GM18526 (cell line): ENCODE measurements around the gene WDR77.

Source experiments
- POLR2A ChIP-seq: IDR thresholded peaks from 3 replicates; pipeline ENCODE4 v1.6.1; 2011; ENCODE audit not compliant: insufficient read length; ENCODE audit errors: extremely low read depth

The WDR77 gene

DNA sequence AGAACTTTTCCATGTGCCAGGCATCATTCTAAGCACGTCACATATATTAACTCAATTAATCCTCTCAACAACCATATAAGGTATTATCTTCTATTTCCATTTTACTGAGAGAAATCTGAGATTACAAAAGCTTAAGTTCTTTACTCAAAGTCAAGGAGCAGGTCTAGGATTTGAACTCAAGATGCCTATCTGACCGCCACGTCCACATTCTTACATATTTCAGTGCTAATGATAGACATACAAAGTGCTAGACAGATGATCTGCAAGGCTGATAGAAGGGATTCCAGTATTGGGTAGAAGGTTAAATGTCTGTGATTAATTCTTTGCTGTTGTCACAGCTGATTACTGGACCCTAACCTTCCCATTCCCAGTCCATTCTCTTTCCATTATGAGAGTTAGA lies 4.7 kb upstream of the WDR77 start:
- no peak for TF ChIP-seq POLR2A

DNA sequence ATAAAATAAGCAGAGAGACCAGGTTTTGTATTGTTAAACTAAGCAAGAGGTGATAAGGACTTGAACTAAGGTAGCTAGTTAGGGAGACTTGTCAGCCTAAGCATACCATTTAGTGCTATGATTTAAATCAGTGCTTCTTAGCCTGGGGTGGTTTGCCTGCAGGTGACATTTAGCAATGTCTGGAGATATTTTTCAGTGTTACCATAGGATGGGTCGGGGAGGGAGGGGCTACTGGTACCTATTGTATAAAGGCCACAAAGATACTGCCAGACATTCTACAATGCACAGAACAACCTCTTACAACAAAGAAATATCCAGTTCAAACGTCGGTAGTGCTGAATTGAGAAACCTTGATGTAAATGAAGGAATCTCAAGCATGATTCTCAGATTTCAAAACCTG lies 3.5 kb upstream of the WDR77 start:
- no peak for TF ChIP-seq POLR2A

DNA sequence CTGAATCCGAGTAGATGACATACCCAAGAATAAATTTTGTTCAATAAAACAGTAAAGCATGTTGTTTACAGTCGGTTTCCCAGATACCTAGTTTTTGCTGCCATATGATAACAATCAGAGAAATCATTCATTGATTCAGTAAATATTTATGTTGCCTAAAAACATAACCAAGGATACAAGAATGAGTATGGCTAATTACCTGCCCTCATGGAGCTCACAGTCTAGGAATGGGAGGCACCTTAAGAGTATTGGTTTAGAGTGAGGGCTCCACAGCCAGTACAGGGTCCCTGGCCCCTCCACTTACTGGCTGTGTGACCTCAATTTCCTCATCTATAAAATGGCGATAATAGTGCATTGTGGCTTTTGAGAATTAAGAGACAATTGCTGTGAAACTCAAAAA lies 1.1 kb upstream of the WDR77 start:
- no peak for TF ChIP-seq POLR2A

DNA sequence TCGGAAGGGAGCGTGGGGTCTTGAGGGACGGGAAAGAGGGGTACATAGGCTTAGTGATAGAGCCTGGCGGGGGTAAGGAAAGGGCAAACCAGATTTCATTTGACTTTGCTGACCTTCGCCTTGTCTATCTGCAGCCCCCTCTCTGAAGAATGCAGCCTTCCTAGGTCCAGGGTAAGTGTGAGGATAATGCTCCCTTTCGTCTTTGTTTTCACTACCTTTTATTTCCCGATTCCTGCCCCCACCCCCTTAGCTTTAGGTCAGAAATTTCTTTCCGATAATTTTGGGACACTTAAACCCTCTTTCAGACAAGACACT lies 604 bp upstream of the WDR77 start:
- no peak for TF ChIP-seq POLR2A

DNA sequence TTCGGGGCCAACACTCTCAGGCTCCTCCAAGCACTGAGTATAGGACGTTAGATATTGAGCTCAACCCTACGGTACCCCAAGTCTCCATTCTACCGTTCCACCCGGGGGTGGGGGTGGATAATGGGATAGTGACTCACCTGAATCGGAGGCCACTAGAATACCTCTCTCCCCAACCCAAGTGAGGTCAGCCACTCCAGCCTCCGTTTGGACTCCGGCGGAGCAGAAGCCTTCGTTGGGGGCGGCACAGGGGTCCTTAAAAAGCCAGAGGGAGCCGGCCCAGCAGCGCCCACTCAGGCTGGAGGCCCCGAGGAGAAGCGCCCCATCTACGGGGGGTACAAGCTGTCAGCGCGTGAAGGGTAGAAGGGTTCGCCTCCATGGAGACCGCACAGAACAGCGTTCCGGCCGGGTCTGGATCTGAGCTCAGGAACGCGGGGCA lies 556 bp downstream of the WDR77 start:
- no peak for TF ChIP-seq POLR2A

DNA sequence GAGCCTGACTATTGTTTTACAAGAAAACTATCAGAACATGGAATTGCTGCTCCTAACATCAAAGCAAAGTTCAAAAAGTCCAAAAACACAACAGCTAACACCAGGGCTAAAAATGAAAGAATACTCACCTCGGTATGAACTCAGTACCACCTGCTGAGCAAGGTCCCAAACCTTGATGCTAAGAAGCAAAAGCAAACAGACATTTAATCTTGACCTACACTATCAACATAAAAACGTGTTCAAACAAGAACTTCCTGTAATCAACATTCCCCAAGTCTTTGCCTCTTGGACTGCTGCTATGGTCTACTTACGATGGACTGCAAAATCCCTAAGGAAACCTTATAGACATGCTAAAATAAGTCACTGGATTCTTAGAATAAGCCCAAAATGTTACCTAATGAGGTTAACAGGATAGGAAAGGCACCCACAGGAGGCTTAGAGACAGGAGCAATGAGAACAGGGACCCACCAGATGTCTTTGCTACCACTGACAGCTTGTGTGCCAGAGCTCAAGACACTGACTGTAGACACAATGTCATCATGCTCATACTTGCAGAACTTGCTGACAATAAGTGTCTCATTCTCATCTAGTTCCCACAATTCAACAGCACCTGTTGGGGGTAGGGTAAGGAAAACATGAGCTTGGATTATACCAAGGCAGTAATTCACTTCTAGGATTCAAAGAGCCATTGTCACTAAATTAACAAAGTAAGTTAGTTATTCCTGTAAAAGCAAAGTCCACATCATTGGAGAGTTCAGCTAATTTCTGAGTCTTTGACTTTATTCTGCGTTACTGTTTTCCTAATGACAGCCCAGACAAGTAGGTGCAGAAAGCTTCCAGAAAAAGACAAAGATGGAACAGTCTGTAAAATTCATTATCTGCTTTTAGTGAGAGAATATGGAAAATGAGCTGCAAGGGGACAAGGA lies 1.8 kb downstream of the WDR77 start:
- TF ChIP-seq POLR2A = no peak

DNA sequence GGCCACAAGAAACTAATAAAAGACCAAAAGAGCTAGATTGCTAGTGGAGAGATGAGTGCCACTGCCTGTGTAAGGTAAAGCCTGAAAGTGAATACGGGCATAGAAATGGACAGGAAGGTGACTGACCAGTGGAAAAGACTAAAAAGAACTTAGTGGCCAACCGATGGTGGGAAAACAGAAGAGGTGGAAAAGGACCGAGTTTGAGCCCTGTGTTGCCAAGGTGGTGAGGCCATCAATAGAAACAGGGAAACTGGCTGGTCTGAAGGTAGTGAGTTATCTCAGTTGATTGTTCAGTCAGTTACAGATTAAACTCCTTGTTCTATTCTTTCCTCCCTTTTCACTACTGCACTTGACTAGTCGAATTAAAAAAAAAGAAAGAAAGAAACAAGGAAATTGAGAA lies 2.5 kb downstream of the WDR77 start:
- no peak for TF ChIP-seq POLR2A

DNA sequence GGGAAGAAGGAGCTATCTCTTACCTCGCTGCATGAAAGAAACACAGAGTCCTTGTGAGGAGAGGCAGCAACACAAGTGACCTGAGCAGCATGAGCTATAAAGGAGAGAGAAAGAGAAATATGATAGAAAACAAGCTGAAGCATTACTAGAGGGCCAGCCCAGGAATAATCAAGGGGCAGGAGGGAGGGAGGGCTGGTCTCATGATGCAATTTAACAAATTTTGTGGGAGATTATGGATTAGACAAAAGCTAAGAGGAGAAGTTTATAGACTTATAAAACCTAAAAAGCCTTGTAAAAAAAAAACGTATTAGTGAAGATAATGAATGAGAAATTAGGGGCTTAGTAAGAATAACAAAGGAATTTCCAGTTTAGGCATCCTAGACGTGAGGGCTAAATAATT lies 5.0 kb downstream of the WDR77 start:
- no peak for TF ChIP-seq POLR2A

DNA sequence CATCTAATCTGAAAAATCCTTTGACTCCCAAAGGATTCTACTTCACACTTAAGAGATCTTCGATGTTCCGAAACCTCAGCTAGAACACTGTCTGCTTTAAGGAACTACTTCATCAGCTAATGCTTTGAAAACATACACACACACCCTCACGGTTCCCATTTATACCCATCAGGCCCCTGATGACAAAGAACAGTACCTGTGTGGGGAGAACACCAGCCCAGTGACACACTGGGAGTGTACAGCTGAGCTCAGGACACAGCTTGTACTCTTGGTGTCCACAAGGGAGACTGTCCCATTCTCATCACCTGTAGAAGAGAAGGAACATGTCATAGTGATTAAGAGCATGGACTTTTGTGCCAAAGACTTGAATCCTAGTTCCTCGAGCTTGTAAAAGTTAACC lies 6.6 kb downstream of the WDR77 start:
- TF ChIP-seq POLR2A = no peak

DNA sequence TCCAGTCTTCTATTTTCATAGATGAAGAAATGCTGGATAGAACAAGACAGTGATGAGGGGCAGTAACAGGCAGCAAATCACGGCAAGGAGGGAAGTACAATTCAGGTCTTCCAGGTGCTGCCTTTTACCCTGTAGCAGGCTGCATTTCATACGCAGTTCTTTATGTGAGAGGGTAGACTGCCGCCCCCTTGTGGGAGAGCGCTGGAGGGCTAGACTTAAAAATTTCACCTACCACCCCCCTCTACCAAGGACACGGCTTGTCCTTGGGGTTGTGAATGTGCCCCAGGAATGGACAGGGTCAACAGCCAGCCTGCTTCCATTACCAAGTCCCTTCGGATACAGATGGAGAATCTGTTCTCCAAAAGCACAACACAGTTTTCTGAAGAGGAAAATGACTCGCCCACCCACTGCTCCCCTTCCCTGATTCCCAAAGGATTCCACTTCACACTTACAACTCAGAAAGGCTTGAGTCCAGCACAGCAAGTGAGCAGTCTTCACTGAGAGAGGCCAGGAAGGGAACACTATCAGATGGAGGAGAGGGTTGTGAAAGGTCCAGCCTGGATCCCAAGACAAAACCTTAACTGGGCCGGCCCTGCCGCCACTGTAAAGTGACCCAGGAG lies 7.4 kb downstream of the WDR77 start:
- TF ChIP-seq POLR2A = no peak

DNA sequence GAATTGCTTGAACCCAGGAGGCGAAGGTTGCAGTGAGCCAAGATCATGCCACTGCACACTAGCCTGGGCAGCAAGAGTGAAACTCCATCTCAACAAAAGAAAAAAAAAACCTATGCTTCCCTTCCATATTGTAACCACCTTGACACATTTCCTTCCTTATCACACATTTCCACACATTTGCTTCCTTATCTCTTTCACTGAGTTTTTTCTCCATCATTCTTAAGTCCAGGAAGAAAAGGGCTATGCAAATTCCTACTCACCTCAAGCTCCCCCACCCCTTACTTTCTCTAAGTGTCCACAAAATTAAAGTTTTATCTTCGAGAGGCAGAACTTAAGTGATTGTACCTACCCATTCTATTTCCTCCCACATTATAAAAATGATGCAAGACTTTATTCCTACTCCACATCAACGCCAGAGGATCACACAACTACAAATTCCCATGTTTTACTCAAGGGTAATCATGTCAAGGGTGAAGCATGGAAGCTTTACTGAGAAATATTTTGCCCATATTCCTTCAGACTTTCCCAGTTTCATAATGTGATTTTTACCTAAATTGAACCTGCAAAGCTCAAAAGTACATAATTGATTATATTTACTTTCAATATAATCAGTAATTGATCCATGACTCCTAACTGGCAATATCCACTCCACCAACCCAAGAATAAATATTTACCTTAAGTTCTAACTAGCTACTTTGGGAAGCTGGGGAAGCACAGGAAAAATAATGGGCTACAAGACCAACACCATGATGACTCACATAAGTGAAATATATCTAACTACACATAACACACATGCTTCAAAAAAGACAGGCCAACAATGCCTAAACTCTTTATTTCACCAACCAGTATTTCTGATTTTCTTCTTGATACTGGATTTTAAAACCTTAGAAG lies 9.3 kb downstream of the WDR77 start:
- no peak for TF ChIP-seq POLR2A

DNA sequence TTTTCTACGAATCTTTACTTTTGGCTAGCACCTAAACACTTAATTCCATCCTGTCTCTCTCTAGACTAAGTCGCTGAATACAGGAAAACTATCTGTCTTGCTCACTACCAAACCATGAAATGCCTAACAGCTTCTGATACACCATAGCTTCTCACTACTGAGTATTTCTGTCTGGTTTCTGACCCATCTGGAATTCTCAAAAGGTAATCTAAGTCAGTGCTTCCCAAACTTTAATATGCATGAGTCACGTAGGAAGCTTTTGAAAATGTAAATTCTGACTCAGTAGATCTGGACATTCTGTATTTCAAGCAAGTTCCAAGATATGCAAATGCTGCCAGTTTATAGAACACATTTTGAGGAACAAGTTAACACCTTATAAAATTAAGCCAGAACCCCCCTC lies 12.3 kb downstream of the WDR77 start:
- TF ChIP-seq POLR2A = no peak

DNA sequence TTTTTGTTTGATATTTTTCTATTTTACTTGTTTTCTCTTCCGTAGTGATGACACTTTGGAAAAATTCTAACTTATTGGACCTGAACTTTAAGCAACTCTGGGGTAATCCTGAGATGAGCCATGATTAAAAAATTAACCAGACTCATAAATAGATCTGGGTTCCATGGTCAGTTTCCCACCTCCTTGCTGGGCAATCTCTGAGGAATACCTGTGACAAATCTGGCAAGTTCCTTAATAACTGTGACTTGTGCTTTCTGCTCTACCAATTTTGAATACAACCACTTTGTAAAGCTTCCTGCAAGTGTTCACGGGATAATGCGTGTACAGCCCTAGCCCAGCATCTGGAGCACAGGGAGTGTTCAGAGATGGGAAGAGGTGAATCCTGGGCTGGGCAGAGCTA lies 24.8 kb downstream of the WDR77 start:
- TF ChIP-seq POLR2A = no peak

DNA sequence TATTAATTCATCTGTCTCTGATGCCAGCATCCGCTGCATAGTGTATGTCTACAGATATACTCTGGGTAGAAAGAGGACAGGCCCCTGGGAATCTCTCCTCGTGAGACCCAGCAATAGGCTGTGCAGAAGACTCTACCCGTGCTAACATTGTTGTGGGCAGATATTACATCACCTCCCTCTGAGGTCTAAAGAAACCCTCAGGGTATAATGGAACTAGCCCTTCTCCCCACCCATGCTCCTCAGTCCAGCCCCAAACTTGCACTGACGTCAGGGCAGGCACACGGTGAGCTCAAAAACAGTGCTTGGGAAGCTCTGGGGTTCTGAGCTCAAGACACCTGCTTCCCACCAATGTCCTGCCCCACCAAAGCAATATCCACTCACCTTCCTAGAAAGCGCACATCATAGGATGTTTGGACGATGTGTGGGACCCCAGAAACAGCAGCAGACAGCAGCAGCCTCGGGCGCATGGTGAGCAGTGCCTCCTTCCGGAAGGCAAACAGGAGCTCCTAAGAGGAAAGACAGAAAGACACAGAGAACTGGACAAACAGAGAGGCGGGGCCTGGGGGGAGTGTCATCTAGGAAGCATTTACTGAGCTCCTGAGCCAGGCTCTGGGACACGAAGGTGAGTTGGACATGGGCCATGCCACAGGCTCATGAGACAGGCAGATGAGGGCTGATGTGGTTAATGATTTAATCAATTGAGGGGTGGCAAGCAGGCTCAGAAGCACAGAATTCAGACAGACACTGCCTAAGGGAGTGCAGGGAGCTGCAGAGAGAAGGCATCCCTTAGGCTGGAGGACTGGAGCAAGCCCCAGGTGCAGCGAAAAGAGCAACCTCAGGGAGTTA lies 26.3 kb downstream of the WDR77 start:
- TF ChIP-seq POLR2A = no peak

DNA sequence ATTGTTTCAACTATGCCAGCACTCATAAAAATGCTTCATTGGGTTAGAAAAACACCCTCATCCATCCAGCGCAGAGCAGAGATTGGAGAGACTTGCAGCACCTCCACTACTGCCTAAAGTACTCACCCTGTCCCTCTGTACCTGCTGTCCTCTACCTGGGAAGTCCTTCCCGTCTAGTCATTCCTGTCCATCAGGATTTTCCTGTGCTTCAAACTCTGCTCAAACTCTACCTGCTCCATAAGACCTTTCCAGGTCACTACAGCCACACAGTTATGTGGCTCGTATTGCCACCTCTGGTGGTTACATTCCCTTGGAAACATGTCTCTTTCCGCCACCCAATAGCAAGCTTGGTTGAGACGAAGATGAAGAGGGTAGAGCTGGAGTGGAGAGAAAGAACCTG lies 28.7 kb downstream of the WDR77 start:
- no peak for TF ChIP-seq POLR2A

DNA sequence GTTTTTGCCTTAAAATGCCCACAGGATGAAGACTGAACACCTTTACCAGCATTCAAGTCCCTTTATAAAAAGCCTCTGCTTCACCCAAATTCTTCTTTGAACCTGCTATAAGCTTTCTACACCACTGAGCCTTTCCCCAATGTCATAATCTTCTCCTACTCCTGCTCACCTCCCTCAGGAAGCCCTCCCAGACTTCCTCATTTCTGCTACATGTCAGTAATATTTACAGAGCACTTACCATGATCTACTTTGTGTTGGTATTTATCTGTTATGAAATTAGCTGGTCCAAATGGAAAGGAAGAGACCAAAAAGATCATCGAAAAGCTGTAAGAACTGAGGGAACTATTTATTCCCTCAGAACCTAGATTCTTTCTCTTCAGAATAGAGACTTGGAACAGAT lies 30.0 kb downstream of the WDR77 start:
- no peak for TF ChIP-seq POLR2A

DNA sequence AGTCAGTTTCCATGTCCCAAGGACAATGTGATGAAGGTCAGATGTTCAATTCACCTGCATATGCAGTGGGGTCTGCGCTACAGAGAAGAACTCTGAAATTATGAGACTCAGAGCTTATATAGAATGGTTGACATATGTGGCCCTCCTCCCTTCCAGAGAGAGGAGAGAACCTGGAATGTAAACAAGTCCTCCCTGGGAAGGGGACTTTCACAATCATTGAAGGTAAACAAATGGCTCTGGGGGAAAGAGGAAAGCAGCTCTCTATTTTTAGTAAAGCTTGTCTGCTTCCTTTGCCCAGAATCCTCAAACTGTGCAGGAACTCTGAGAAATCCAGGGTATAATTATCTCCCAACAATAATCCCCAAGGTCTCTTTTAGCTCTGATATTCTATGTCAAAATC lies 31.3 kb downstream of the WDR77 start:
- no peak for TF ChIP-seq POLR2A
